MCF 10A (cell line): ENCODE measurements around the gene FBXL3. TPM values are rescaled to one million over a fixed set of nuclear protein-coding genes. Genes with fewer than 3 reads are reported as not detected.

Source experiments
- BruUV-seq: library from RNA; stranded (reverse); fragments of 400-500 nt; replicated peaks from 2 replicates; lab custom pipeline; 2021; lab: Mats Ljungman, UMichigan
- CTCF ChIA-PET: fragments of 300-600 bp; sonication (Branson Sonifier 250); formaldehyde crosslinking; extraction: SDS; loops from one replicate; lab custom pipeline; 2021; ENCODE audit warnings: antibody characterized with exemption, inconsistent platforms; lab: Yijun Ruan, JAX
- POLR2A ChIA-PET: fragments of 300-600, 350-650 bp; sonication (Branson Sonifier 250); formaldehyde crosslinking; extraction: SDS; loops from one replicate; lab custom pipeline; 2020; ENCODE audit warnings: antibody characterized with exemption, inconsistent platforms; lab: Yijun Ruan, JAX
- DNase-seq: peaks from one replicate; pipeline ENCODE4 v3.0.0-alpha.2; 2018; ENCODE audit not compliant: unreplicated experiment
- H3K27ac Mint-ChIP-seq: one replicate; pipeline ENCODE4 v1.8.0; 2022; ENCODE audit warnings: mild to moderate bottlenecking, low read depth, mixed read lengths; ENCODE audit not compliant: unreplicated experiment
- H3K27me3 Mint-ChIP-seq: one replicate; pipeline ENCODE4 v1.8.0; 2022; ENCODE audit warnings: mixed read lengths; ENCODE audit not compliant: insufficient read depth, unreplicated experiment
- H3K36me3 Mint-ChIP-seq: one replicate; pipeline ENCODE4 v1.8.0; 2022; ENCODE audit warnings: mild to moderate bottlenecking, moderate library complexity, mixed read lengths; ENCODE audit not compliant: insufficient read depth, unreplicated experiment
- H3K4me1 Mint-ChIP-seq: one replicate; pipeline ENCODE4 v1.8.0; 2022; ENCODE audit warnings: mixed read lengths; ENCODE audit not compliant: insufficient read depth, unreplicated experiment
- H3K4me3 Mint-ChIP-seq: one replicate; pipeline ENCODE4 v1.8.0; 2022; ENCODE audit warnings: mild to moderate bottlenecking, moderate library complexity, mixed read lengths; ENCODE audit not compliant: unreplicated experiment
- H3K9me3 Mint-ChIP-seq: one replicate; pipeline ENCODE4 v1.8.0; 2022; ENCODE audit warnings: mixed read lengths; ENCODE audit not compliant: unreplicated experiment
- intact Hi-C: fragments of 100-400 bp; cut with micrococcal nuclease; formaldehyde crosslinking; loops from 2 replicates; pipeline ENCODE4 v1.14.1; 2022
- total RNA-seq: library from RNA; stranded (reverse); gene quantifications from 2 replicates; pipeline ENCODE4 v1.2.3, GENCODE V29; 2022
- TF ChIP-seq, protein P1 (sequence below): fragments of 200-600 bp; IDR thresholded peaks from one replicate; pipeline ENCODE4 v1.8.0; 2022; ENCODE audit warnings: antibody characterized with exemption, mild to moderate bottlenecking; ENCODE audit not compliant: unreplicated experiment

Gene FBXL3
- total RNA-seq, 1 experiment from 2014 or later = 34.9 TPM

DNA sequence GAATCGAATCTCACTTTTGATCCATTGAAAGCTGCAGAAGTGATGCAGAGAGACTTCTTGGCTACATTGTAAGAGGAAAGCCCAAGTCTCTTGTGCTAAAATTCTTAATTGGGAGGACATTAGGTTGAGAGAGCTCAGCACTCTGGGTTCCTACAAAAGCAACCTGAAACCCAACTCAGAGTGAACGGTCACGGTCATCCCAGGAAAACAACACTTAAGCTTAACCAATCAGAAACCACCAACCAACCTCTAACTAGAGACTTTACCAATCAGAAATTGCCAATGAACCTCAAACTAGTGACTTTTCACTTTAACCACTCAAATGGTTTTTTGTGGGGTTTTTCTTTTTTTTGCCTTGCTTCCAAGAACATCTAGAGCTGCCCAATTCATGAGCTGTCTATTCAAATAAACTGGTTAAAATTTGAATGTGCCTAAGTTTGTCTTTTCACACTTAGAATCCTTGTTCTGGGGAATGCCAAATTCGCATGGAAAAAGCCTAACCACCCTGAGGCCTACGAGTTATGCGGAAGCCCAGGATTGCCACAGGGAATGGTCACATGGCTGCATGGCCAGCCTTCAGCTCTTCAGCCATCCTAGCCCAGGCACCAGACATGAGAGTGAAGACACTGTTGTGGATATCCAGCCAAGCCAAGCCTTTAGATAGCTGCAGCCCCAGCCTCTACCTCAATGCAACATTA lies 52.9 kb downstream of the FBXL3 start:
- Mint-ChIP-seq H3K4me3 (no peak overlapping the region), H3K4me1 (peaks cover 20% of the 10 kb centered on the region), H3K27me3 (no peaks in the 10 kb centered on the region), H3K36me3 (peaks cover 16% of the 10 kb centered on the region), H3K27ac (no peak overlapping the region), H3K9me3 (no peaks in the 10 kb centered on the region)
- ChIA-PET POLR2A (interaction anchor here (0.7 to 2.9 kb wide), 4 partner anchors 8 to 1282 kb away, joined by 4 to 13 read pairs (median 6); partner anchors contain the start of gene CLN5), CTCF (interaction anchor here (0.5 to 1.4 kb wide), 4 partner anchors 9 to 1281 kb away, joined by 3 to 5 read pairs (median 3); no protein-coding TSS in a partner anchor)
- intact Hi-C loops = no loop called here
- DNase-seq = no peak
- TF ChIP-seq, protein P1, sequence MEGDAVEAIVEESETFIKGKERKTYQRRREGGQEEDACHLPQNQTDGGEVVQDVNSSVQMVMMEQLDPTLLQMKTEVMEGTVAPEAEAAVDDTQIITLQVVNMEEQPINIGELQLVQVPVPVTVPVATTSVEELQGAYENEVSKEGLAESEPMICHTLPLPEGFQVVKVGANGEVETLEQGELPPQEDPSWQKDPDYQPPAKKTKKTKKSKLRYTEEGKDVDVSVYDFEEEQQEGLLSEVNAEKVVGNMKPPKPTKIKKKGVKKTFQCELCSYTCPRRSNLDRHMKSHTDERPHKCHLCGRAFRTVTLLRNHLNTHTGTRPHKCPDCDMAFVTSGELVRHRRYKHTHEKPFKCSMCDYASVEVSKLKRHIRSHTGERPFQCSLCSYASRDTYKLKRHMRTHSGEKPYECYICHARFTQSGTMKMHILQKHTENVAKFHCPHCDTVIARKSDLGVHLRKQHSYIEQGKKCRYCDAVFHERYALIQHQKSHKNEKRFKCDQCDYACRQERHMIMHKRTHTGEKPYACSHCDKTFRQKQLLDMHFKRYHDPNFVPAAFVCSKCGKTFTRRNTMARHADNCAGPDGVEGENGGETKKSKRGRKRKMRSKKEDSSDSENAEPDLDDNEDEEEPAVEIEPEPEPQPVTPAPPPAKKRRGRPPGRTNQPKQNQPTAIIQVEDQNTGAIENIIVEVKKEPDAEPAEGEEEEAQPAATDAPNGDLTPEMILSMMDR = no peak
- BruUV-seq = no TSS peak

DNA sequence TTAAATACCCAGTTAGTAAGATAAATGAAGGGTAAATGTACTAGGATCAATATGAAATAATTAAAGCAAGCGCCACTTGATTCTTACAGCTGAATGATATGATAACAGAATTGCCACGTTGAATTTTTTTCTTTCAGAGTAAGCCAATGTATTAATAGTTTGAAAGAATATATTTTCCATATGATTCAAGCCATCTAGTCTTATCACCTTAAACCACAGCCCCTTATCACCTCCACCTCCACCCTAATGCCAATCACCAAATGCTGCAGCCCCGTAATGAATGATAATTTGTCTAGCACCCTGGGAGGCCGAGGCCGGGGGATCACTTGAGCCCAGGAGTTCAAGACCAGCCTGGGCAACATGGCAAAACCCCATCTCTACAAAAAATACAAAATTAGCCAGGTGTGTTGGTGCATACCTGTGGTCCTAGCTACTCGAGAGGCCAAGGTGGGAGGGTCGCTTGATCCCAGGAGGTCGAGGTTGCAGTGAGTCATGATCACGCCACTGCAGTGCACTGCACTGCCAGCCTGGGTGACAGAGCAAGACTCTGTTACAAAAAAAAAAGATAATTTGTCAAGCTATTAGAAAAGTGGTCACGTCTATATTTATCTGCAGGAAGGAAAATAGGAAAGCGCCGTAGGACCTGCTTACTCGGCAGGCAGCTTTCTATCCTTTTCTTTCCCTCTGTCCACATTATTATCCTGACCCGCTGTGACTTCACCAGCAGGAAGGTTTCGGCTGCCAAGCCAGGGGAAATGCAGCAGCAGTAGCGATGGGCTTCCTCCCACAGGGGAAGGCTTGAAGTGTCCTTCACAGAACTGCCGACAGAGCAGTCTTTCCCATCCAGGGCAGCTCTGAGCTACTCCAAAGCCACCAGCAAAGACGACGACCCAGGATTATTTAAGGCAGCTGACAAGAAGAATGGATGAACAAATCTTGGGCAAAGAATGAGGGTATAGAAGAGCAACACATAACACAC lies 54.8 kb downstream of the FBXL3 start:
- peaks cover 10% of the 10 kb centered on the region for H3K36me3 Mint-ChIP-seq
- intact Hi-C loops = no loop called here
- H3K4me1 Mint-ChIP-seq = peaks cover 21% of the 10 kb centered on the region
- no peaks in the 10 kb centered on the region for H3K27me3 Mint-ChIP-seq
- no peaks in the 10 kb centered on the region for H3K9me3 Mint-ChIP-seq
- no peak overlapping the region for H3K27ac Mint-ChIP-seq
- CTCF ChIA-PET = interaction anchor here (0.6 to 3.6 kb wide), 11 partner anchors 8 to 1102 kb away, joined by 3 to 48 read pairs (median 4); partner anchors contain the start of gene KCTD12
- POLR2A ChIA-PET = interaction anchor here (0.5 to 3.1 kb wide), 5 partner anchors 20 to 613 kb away, joined by 3 to 31 read pairs (median 4); partner anchors contain the start of gene CLN5
- no peak overlapping the region for H3K4me3 Mint-ChIP-seq
- TF ChIP-seq, protein P1 = no peak
- DNase-seq = no peak
- no TSS peak for BruUV-seq

GRCh38 chr13:76971215-76971614 lies 55.7 kb downstream of the FBXL3 start:
- H3K27ac Mint-ChIP-seq = no peak overlapping the region
- no TSS peak for BruUV-seq
- H3K4me1 Mint-ChIP-seq = peaks cover 20% of the 10 kb centered on the region
- H3K36me3 Mint-ChIP-seq = peaks cover 6% of the 10 kb centered on the region
- intact Hi-C loops = no loop called here
- CTCF ChIA-PET = interaction anchor here (0.6 to 3.6 kb wide), 7 partner anchors 9 to 1101 kb away, joined by 3 to 48 read pairs (median 5); partner anchors contain the start of gene KCTD12
- TF ChIP-seq, protein P1 = no peak
- POLR2A ChIA-PET = interaction anchor here (2.0 to 3.1 kb wide), 2 partner anchors 21 to 56 kb away, joined by 5 to 31 read pairs; partner anchors contain the start of genes CLN5 and FBXL3
- no peak overlapping the region for H3K4me3 Mint-ChIP-seq
- no peak for DNase-seq
- H3K27me3 Mint-ChIP-seq = no peaks in the 10 kb centered on the region
- H3K9me3 Mint-ChIP-seq = no peaks in the 10 kb centered on the region
